Parathyroid adenoma (tissue), 2 donors: ENCODE data around the gene MICU2.

Source experiments
- H2AFZ ChIP-seq: fragments of 300-600 bp; sonication (generic); one replicate; pipeline ENCODE4 v1.7.0; 2017; ENCODE audit warnings: antibody characterized with exemption, mild to moderate bottlenecking
- H3K27ac ChIP-seq: fragments of 300-600 bp; sonication (generic); one replicate; pipeline ENCODE4 v1.7.0; 2017
- H3K27me3 ChIP-seq: fragments of 300-600 bp; sonication (generic); one replicate; pipeline ENCODE4 v1.7.0; 2017; ENCODE audit warnings: low read length; ENCODE audit not compliant: control insufficient read depth, insufficient read depth
- H3K36me3 ChIP-seq: fragments of 300-600 bp; sonication (generic); one replicate; pipeline ENCODE4 v1.7.0; 2017; ENCODE audit warnings: low read length; ENCODE audit not compliant: control insufficient read depth, insufficient read depth
- H3K4me1 ChIP-seq: fragments of 300-600 bp; sonication (generic); one replicate; pipeline ENCODE4 v1.7.0; 2017; ENCODE audit warnings: control low read depth
- H3K4me2 ChIP-seq: fragments of 300-600 bp; sonication (generic); one replicate; pipeline ENCODE4 v1.7.0; 2017; ENCODE audit warnings: low read length
- H3K4me3 ChIP-seq: fragments of 300-600 bp; sonication (generic); one replicate; pipeline ENCODE4 v1.7.0; 2017; ENCODE audit warnings: low read depth, low read length
- H3K79me2 ChIP-seq: fragments of 300-600 bp; sonication (generic); one replicate; pipeline ENCODE4 v1.7.0; 2017; ENCODE audit warnings: control low read depth
- H3K9ac ChIP-seq: fragments of 300-600 bp; sonication (generic); one replicate; pipeline ENCODE4 v1.7.0; 2017; ENCODE audit warnings: mild to moderate bottlenecking
- H3K9me3 ChIP-seq: fragments of 300-600 bp; sonication (generic); one replicate; pipeline ENCODE4 v1.7.0; 2017; ENCODE audit warnings: low read length; ENCODE audit not compliant: control insufficient read depth
- TF ChIP-seq, protein P1 (sequence below): fragments of 300-600 bp; sonication (generic); IDR thresholded peaks from one replicate; pipeline ENCODE4 v1.7.0; 2017; ENCODE audit warnings: antibody characterized with exemption, mild to moderate bottlenecking
- donor health status: primary hyperparathyroidism.

MICU2 gene

DNA sequence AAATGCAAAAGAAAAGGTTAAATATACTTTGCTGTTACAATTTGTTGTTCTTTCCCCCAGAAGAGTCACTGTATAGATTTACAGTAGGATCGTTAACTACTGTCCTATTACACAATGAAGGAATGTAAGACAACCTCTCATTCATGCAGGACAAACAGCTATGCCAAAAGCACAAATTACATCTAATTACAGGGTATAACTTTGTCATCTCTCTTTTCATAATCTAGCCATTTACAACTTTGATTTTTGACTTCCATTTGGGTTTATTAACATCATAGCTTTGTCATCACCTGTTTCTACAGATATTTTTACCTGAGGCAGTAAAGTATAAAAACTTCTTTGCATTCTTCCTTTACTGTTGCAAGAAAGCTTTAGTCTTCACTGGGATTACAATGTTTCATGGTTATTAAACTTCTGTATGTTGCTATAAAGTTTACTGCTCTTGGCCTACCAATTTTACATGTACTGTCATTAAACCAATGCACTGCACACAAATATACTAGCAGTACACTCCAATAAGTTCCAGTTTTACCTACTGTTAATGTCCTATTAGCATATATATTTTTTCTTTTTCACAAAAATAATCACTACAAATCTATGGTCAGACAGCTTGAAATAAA lies 18.9 kb downstream of the MICU2 start:
- Histone ChIP-seq H3K27me3 (no peaks in the 10 kb centered on the region), H3K27ac (no peak overlapping the region), H3K9ac (no peak overlapping the region), H2AFZ (no peak overlapping the region), H3K79me2 (no peaks in the 10 kb centered on the region), H3K9me3 (no peaks in the 10 kb centered on the region), H3K4me3 (no peak overlapping the region), H3K4me2 (no peak overlapping the region), H3K36me3 (no peaks in the 10 kb centered on the region), H3K4me1 (no peaks in the 10 kb centered on the region)
- TF ChIP-seq, protein P1, sequence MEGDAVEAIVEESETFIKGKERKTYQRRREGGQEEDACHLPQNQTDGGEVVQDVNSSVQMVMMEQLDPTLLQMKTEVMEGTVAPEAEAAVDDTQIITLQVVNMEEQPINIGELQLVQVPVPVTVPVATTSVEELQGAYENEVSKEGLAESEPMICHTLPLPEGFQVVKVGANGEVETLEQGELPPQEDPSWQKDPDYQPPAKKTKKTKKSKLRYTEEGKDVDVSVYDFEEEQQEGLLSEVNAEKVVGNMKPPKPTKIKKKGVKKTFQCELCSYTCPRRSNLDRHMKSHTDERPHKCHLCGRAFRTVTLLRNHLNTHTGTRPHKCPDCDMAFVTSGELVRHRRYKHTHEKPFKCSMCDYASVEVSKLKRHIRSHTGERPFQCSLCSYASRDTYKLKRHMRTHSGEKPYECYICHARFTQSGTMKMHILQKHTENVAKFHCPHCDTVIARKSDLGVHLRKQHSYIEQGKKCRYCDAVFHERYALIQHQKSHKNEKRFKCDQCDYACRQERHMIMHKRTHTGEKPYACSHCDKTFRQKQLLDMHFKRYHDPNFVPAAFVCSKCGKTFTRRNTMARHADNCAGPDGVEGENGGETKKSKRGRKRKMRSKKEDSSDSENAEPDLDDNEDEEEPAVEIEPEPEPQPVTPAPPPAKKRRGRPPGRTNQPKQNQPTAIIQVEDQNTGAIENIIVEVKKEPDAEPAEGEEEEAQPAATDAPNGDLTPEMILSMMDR: no peak

DNA sequence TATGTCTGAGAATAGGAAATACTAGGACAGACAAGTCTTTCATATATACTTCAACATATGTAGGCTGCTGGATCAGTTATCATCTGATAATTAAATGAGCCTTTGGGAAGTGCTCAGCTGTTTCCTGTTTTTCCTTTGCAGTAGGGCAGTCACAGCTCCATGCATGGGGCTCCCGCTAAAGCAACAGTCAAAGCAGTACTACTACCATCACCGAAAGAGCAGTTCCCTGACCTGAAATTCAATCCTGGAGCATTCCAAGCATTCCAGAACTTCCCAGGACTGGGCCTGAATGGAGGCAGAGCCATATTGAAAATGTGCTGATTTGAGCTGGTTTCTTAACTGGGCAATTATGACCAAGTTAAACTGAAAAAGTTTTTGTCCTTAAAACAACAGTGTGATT lies 20.5 kb downstream of the MICU2 start:
- H3K9ac ChIP-seq: no peak overlapping the region
- H3K27ac ChIP-seq: no peak overlapping the region
- H3K79me2 ChIP-seq: no peaks in the 10 kb centered on the region

DNA sequence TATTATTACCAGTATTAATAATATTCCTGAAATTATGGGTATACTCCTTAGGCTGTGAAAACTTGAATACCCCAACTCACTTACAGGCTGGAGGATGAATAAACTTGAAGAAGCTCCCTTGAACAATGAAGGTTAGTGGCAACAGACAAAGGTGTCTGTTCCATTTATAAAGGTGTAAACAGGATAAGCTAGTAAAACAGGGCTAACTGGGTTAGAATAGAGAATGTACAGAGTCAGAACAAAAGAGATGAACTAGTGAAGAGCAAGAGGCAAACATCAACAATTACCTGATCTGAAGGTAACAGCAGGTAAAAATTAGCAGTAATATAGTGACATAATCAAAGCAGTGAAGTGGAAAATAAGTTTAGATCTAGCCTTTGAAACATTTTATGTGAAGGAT lies 23.2 kb downstream of the MICU2 start:
- H3K9ac ChIP-seq: no peak overlapping the region
- H3K27ac ChIP-seq: no peak overlapping the region
- no peaks in the 10 kb centered on the region for H3K36me3 ChIP-seq
- no peaks in the 10 kb centered on the region for H3K27me3 ChIP-seq
- H3K4me2 ChIP-seq: no peak overlapping the region
- no peak overlapping the region for H3K4me3 ChIP-seq
- no peaks in the 10 kb centered on the region for H3K4me1 ChIP-seq
- no peaks in the 10 kb centered on the region for H3K79me2 ChIP-seq
- H2AFZ ChIP-seq: no peak overlapping the region
- TF ChIP-seq, protein P1: no peak
- no peaks in the 10 kb centered on the region for H3K9me3 ChIP-seq

More for the DNA sequence above, 20.5 kb downstream of the MICU2 start:
- Histone ChIP-seq H3K4me2 (no peak overlapping the region), H3K4me1 (no peaks in the 10 kb centered on the region), H3K4me3 (no peak overlapping the region), H3K27me3 (no peaks in the 10 kb centered on the region), H3K36me3 (no peaks in the 10 kb centered on the region), H3K9me3 (no peaks in the 10 kb centered on the region), H2AFZ (no peak overlapping the region)
- TF ChIP-seq, protein P1: no peak

DNA sequence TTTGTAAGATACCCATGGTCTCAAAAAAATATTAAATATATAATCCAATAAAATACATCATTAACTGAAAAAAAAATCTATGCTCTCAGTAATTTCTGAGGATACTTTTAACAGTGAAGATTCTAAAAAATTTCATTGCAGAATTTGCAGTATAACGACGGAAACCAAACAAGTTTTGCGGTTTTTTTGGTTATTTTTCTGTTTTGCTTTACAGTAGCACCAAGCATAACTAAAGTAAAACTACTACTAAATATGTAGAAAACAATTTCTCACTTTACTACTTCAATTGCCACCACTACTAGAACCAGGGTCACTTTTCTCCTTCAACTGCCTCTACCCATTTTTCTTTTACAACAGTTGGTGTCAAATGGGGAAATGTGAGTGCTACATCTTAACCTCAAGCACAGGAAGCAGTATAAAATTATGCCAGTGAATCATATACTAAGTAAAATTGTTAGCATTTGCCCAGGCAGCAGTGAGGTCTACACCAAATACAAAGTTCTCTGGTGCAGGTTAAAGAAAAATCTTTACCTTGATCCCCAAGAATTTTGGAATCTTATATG lies 24.1 kb downstream of the MICU2 start:
- H3K79me2 ChIP-seq: no peaks in the 10 kb centered on the region
- no peaks in the 10 kb centered on the region for H3K4me1 ChIP-seq
- H3K9me3 ChIP-seq: no peaks in the 10 kb centered on the region
- H3K27me3 ChIP-seq: no peaks in the 10 kb centered on the region
- no peak overlapping the region for H3K9ac ChIP-seq
- no peaks in the 10 kb centered on the region for H3K36me3 ChIP-seq
- no peak overlapping the region for H3K4me3 ChIP-seq
- no peak overlapping the region for H3K27ac ChIP-seq
- H3K4me2 ChIP-seq: no peak overlapping the region
- no peak overlapping the region for H2AFZ ChIP-seq
- TF ChIP-seq, protein P1: no peak

DNA sequence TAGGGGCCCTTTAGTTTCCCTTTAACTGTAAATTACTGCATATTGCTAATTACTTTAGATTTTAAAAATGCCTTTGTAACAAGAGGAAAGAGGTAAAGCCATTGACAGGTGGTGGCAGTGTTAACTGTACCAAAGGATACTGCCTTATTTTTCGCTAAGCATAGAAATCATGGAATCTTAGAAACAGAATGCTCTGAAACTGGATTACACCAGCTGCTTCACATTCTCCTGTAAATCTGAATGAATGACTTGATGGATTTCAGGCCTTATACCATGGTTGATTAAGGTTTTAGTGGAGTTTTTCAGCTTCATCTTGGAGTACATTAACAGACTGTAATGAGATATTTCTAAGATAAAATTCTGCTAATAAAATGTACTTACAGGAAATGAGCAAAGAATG lies 25.2 kb downstream of the MICU2 start:
- no peaks in the 10 kb centered on the region for H3K27me3 ChIP-seq
- TF ChIP-seq, protein P1: no peak

More for the DNA sequence above, 25.2 kb downstream of the MICU2 start:
- Histone ChIP-seq H2AFZ (no peak overlapping the region), H3K4me2 (no peak overlapping the region), H3K9ac (no peak overlapping the region), H3K79me2 (peaks cover 2% of the 10 kb centered on the region), H3K4me1 (no peaks in the 10 kb centered on the region), H3K9me3 (no peaks in the 10 kb centered on the region), H3K27ac (no peak overlapping the region), H3K4me3 (no peak overlapping the region), H3K36me3 (no peaks in the 10 kb centered on the region)
